Activated CD4-positive, CD25-positive, alpha-beta regulatory T cell treated with anti-CD3 and anti-CD28 coated beads, Interleukin-2, amount 50 U/mL, for 72 hours (primary cell): ENCODE data around the gene GAS7.

ENCODE experiments used
- DNase-seq: peaks from one replicate; pipeline ENCODE4 v3.0.0; 2021

GAS7 gene

DNA sequence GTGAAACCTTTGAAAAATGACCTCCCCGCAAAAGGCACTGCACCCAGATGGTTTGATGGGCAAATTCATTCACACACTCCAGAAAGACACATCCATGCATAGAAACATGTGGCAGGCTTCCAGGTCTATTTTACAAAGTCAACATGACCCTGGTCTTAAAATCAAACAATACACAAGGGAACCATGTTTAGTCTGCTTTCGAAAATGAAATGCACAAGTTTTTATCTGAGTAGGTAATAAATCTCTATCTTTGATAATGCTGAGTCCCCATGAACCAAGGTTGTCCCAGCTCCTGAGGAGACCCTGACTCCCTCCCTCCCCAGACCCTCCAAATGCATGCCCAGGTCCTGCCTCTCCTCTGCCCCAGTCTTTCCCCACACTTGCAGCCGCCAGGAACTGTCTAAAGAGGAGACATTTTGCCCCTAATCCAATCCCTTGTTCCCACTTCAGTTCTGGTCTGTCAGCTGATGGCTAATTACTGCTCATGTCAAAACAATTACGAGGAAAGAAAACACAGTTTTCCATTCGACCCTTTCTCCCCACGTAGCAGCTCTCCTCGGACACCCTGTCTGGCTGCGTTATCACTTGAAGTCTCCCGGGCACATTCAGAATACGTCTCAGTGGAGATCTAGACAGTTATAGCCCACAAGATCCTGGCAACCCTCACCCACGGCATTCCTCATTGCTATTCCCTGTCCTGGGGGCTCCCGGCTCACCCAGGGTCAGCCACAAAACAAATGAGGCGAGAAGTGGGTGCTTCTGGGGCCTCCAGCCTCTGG lies 224.5 kb downstream of the GAS7 start:
- no peak for DNase-seq

DNA sequence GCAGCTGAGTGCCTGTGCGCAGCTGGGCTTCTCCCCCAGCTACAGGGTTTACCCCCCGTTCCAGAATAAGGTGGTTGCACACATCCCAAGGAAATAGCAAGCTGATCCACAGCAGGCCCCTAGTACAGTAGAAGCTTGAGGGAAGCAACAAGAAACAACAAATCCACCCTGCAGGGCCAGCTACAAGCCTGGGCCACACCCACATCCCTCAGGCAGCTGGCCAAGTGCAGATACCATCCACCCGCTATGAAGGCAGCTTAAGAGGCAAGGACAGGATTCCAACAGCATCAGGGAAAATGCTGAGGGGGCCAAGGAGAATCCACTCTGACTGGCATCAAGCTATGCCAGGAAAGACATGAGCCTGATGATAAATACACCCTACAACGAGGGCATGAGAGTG lies 226.4 kb downstream of the GAS7 start:
- no peak for DNase-seq

DNA sequence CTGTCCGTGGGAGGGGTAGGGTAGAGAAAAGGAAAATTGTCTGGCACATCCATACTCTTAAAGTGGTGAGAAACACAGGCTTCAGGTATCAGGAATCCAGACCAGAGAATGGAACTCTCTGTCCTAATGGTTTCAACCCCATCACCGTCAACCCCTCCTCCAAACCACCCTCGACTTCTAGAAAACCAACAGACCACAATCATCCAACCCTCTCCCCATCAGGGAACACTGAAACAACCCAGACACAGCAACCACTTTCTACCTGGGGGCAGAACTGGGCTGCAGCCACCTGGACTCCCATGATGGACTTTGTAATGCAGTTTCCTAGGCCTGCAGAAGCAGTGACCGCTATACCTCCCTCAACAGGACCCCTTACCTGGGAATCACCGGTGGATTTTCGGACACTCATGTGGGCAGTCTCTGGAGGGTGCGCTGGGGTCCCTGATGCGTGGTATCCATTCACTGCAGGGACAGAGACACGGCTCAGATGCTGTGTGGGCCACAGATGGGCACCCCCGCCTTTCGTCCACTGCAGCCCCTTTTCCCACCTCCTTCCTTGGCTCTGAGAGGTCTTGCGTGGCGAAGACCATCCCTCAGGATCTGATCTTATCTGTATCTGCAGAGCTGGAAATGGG lies 229.0 kb downstream of the GAS7 start:
- DNase-seq = no peak

DNA sequence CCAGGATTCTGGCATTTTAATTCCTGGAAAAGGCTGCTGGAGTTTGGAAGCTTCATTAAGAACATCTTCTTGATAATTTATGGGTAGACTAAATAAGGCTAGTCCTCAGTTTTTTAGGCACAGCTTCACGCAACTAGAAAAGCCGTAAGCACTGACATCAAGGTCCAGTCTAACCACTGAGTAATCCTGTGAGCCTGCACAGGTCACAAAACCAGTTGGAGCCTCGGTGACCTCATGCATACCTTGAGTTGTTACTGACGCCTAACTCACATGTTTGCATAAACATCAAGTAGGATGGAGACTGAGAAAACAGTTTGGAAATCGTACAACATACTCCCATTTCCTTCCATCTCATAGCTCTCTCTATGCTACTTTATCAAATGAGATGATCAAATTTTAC lies 229.5 kb downstream of the GAS7 start:
- no peak for DNase-seq

DNA sequence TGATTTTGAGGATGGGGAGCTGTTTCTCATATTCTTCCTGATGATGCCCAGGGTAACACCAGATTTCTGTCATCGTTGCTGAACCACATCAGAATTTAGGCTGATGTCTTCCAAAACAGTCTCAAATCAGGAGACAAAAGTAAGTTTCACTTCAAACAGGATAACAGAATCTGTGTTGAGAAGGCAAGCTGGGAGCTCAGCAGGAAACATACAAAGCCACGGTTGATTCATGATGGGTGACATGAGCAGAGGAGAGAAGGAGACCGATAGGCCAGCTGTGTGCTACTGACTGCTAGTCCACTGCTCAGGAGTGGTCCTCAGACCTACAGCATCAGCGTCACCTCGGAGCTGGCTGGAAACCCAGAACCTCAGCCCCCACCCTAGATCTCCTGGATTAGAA lies 230.4 kb downstream of the GAS7 start:
- no peak for DNase-seq

DNA sequence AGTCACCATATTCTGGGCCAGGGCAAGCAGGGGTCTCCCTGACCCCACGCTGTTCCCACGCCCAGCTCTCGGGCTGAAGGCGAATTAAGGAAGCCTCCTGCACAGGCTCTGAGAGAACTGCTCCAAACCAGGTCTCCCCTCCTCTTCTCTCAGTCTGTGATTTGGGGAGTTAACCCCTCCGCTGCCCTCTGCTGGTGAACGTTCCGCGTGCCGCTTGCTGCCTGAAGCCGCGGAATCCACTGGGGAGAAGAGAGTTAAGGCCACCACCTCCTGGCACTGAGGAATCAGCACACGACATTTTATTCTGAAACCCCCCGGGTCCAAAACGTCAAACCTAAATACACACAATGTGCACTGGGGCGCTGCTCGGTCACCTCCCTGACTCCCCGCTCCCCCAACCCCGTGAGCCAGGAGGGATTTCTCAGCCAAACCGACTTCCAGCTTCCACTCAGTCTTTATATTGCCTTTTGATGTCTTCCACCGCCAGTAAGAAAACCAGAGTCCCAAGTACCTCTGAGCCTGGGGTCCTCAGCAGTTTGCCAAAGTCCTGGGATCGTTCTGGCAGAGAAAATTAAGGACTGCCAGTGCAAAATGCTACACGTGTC lies 238.9 kb downstream of the GAS7 start:
- peak; percentile 33 for DNase-seq

DNA sequence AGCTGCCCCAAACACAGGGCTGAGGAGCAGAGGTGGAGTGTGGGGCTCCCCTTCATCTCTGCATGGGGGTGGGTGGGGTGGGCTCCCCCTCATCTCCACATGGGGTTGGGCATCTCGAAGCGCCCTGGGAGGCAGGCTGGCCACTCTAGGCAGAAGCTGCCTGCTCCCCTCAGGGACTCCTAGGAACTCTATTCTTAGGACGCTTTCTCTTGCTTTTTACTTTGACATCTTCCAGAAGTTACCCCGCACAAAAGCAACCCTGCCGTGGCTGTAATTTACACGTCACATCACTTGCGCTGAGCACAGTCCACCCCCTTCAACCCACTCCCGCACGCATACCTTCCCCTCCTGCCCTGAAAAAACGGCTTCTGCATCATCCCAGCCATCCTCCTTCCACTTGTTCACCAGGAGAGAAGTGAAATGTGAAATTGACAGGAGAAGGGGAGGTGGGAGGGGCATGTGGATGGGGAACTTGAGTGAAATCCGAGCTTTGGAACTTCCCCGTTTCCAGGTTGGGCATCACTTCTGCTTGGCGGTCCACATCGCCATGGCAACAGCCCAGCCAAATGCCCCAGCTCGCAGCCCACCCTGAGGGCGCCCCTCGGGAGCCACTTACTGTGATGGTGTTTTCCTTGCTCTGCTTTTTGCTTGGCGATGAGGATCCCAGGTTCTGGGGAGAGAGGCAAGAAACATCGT lies 239.7 kb downstream of the GAS7 start:
- no peak for DNase-seq

DNA sequence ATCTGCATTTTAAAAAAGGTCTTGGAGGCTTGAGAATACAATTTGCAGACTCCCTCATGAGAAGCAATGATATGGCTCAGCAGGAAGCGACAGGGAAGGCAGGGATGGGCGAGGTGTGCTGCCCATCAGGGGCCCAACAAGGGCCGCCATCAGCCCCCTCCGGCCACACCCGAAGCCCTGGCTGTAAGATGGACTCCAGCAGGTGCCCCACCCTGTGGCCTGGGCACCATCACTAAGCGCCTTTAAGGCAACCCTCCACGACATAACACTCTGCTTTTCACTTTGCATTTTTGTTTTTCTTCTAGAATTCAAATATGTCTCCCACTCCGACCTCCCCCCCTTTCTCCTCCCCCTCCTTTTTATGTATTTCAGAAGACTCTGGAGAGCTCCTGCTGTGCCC lies 241.2 kb downstream of the GAS7 start:
- no peak for DNase-seq

DNA sequence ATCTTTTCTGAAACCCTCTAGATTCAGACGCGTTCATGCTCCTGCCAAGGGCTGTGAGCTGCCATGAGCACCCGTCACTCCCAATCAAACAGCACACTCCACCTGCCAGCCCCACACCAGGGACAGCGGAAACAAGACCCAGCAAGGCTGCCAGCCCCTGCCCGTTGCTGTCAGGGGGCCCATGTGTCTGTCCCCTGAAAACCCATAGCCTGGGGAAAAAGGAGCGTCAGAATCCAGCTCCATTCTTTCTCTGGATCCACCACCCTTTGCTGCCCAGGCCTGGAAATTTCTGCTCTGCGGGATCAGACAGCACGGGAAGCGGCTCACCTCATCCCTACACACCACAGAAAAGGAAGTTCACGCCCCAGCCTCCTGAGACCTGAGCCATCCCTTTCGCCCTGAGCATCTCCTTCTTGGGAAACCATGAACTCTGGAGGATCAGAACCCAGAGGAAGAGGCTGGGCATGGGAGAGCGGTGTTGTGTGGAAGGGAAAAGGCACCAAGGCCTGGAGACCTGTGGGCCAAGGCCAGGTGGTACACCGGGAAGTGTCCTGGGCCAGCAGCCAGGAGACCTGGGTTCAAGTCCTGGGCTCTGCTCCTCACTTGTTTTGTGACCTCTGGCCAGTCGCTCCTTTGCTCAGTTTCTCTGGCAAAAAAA lies 241.8 kb downstream of the GAS7 start:
- no peak for DNase-seq

DNA sequence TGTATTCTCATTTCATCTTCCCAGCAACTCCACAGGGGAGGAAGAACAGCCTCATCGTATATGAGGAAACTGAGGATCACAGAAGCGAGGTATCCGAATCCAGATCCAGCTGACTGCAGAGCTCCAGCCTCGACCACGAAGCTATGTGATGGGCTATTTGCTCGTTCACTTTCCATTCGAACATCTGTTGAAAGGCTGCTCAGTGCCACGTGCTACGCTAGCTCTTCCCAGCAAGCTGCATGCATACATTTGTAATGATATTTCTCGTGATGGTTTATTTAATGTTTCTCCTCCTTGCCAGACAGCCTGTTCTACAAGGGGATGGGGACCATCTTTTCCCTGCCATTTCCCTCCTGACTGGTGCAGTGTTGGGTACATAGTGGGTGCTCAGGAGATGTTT lies 244.9 kb downstream of the GAS7 start:
- no peak for DNase-seq

DNA sequence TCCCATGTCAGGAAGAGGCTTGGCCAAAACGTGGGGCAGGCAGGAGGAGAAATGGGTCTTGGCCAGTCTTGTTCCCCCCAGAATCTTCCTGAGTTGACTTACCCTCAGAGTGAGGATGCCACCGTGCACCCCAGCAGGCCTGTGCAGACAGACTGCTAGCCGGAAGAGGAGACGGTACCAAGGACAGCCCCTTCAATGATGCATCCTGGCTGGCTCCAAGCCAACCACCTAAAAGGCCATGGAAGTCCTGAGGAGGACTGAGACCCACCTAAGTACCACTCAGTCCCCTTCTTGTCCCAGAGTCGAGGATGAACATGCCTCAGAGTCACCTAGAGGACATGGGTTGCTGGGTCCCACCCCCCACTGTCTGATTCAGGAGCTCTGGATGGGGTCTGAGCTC lies 246.6 kb downstream of the GAS7 start:
- DNase-seq = no peak

DNA sequence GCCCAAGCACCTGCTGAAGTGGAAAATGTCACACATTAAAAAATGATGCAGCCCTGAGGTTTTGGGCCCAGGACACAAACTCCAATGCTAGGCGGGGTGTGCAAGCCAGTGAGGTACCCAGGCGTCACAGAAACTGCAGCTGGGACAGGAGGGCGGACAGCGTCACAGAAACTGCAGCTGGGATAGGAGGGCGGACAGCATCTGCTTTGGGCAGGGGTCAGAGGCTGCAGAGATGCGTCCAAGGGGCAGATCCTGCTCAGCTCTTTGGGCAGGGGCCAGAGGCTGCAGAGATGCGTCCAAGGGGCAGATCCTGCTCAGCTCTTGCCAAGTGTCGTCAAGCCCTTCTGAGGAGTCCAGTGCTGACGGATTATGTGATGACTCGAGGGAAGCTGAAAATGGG lies 249.5 kb downstream of the GAS7 start:
- no peak for DNase-seq

DNA sequence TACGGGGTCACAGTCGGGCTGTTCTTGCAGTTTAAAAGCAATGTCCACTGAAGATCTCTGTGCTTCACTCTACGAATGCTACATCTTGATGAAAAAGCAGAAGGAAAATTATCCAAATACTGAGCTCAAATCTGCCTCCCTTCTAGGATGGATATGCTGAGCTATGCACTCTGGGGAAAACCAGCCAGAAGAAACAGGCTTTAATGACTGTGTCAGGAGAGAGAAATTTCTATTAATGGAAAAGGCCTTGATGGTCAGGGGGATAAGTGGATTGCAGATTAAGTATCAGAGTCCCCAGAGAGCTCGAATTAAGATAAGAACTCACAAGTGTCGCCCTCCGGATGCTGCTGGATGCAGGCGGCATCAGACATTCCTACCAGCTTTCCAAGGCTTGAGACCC lies 253.7 kb downstream of the GAS7 start:
- no peak for DNase-seq

DNA sequence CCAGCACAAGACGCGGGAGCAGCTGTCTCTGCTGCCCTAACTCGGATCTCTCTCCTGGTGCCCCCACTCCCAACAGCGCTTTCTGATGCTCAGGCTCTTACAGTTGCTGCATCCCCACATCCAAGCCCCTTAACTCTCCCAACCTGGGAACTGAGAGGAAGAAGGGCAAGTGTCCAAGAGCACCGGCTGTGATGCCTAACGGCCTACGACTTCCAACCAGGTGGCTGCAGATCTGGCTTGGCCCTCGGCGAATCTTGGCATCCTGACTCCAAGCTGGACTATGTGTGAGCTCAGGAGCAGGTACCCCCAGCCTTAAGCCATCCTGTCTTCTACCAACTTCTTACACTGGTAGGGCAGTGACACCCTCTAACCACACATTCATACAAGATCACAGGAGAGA lies 255.1 kb downstream of the GAS7 start:
- no peak for DNase-seq

DNA sequence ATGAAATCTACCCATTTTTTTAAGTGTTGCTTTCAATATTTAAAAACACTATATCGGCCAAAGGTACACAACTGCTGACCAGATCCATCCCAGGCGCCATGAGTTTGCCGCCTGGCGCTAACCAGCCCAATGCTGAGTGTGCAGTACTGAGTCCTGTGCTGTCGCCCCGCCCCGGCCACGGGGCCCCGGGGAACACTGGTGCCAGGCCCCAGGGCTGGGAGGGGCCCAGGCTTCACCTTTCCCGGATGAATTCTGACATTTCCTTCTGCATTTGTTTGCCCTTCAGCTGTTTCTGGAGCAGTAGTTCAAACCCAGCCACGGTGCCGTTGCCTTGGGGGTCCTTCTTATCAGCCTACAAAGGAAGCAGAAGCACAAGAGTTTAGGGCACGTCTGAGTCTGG lies 255.5 kb downstream of the GAS7 start:
- no peak for DNase-seq

DNA sequence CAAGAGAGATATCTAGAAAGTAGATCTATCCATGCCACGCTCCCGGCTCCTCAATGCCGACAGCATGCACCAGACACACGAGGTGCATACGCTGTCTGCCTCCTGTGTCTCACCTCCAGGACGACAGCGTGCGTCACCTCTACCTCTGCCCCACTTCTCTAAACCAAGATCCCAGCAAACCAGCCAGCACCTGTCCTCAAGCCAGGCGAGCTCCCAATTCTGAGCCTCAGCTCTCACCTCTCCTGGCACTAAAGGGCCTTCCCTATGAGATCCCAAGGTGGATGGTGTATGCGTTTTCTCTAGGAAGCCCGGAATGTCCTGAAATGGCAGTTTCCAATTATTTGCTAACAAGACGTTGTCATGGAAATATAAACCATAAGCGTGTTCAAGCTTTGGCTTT lies 257.1 kb downstream of the GAS7 start:
- no peak for DNase-seq

DNA sequence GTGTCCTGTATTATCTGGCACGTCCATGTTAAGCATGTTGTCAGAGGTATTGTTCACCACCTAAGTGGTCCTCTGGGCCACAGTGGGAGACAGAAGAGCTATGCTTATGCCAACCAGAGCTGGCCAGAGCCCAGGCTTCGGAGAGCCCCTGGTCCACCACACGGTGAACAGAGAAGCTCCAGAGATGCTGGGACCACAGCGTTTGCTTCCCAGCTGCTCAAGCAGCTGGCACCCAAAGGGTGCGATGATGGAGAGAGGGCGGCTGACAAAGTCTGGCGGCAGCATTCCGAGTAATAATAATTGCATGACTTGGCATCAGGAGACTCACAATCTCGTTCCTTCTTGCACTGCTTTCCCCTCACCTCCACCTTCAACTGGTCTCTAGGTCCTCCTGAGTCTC lies 257.6 kb downstream of the GAS7 start:
- no peak for DNase-seq

DNA sequence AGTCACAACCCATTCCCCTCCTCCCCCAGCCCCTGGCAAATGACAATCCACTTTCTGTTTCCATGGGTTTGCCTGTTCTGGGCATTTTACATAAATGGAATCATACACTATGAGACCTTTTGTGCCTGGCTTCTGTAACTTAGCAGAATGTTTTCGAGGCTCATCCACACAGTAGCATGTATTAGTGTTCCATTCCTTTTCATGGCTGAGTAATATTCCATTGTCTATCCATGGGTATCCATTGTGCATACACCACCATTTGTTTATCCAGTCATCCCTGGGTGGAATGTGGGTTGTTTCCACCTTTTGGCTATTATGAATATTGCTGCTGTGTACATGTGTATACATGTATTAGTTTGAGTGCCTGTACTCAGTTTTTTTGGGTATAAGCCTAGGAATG lies 259.6 kb downstream of the GAS7 start:
- no peak for DNase-seq

DNA sequence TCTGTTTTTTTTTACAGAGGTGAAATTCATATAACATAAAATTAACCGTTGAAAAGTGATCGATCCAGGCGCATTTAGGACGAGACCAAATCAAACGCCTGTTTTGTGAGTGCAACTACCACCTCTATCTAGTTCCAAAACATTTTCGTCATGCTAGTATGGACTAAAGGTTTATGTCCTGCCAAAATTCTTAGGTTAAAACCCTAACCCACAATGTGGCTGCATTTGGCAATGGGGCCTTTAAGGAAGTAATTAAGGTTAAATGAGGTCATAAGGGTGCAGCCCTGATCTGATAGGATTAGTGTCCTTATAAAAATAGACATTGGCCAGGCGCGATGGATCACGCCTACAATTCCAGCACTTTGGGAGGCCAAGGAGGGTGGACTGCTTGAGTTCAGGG lies 260.5 kb downstream of the GAS7 start:
- no peak for DNase-seq

DNA sequence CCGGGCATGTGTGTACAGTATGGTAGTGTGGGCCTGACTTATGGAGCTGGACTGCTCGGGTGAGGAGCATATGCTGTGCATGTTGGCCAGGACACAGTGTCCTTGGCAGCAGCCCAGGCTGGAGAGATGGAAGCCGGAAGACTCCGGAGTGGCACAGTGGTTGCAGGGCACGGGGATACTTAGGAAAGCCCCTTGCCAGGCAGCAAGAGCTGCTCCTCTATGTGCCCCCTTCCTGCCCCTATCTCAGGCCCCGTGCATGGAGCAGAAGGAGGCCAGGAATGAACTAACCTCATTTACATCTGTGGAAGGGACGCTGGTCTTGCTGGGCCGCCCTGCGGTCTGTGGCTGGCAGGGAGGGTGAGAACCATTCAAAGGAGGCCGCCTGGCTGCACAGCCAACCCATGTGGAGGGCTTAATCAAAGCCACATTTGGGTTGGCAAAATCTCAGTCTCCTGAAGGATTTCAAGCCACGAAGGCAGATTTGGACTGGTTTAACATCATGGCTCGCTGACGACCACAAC lies 261.1 kb downstream of the GAS7 start:
- no peak for DNase-seq

DNA sequence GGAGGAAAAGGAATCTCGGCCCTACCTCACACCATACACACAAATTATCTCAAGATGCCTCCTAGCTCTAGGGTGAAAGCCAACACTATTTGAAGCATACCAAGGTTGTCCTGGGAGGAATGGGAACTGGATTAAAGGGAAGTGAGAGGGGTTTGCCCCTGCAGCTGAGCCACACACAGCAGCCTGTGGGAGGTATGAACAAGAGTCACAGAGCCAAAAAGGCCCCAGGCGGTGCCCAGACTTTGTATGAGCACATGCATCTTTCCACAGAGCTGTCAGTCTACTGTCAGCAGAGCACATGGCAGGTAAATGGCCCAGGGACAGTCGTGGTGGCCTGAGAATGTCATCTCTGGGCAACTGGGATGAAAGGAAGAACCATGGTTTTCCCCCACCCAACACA lies 262.3 kb downstream of the GAS7 start:
- no peak for DNase-seq

DNA sequence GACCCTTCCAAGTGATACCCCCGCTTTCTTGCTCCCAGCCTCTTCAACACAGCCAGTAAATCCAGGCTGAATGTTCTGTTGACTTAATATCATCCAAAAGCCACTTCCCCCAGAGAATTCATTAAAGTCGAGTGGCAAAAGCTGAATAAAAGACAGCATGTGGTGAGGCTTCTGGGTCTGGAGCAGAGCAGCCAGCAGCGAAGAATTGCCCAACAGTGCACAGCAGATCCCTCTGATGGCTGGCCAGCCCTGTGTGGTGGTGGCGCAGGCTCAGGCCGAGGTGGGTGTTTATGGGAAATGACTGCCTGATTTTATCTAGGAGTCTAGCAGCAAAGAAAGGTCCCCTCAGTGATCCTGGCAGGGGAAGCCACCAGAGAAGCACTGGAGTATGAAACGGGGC lies 263.0 kb downstream of the GAS7 start:
- DNase-seq = no peak

DNA sequence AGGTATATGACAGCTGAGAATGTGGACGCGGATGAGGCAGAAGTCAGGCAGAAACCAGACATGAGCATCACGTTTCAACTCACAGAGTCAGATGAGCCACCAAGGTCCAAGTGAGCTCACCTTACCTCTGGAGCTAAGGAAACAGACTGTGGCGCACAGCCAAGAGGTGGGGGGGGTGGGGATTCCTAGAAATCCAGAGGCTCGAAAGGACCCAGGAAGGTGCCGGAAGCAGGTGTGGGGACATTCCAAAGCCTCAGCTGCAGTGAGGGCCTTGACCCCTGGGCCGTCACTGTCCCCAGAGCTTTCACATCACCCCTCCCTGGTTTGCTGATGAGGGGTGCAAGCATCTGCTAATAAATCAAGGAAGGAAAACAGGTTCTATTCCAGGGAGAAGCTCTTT lies 264.1 kb downstream of the GAS7 start:
- no peak for DNase-seq
